CD4-positive, alpha-beta memory T cell (primary cell): ENCODE measurements around the gene DEFB114. TPM values are rescaled to one million over a fixed set of nuclear protein-coding genes. Genes with fewer than 3 reads are reported as not detected.
"Not testable (repeated sequence)": the region's sequence is repeated elsewhere in the genome, so short reads cannot be mapped to it uniquely, and the experiment has no call there.

ENCODE experiments used
- CTCF ChIA-PET: fragments of 350-600 bp; sonication (Branson Sonifier 250); formaldehyde crosslinking; loops from one replicate; lab custom pipeline; 2021; ENCODE audit warnings: inconsistent platforms; ENCODE audit not compliant: partially characterized antibody; lab: Charles Lee
- POLR2A ChIA-PET: fragments of 350-600 bp; sonication (Branson Sonifier 250); formaldehyde crosslinking; loops from one replicate; lab custom pipeline; 2021; ENCODE audit not compliant: partially characterized antibody; lab: Charles Lee
- DNase-seq, 5 donors: peaks; one replicate each; pipeline versions ENCODE4 v3.0.0 to v3.0.0-alpha.2; 2020 to 2022; ENCODE audit warnings: mixed read lengths in 1 of 5
- H3K27ac ChIP-seq: one replicate; pipeline ENCODE4 v1.7.0; 2013; ENCODE audit warnings: low read depth, low read length
- H3K27me3 ChIP-seq: 2 replicates; pipeline ENCODE4 v1.7.0; 2013; ENCODE audit warnings: mild to moderate bottlenecking, low read length, moderate library complexity; ENCODE audit not compliant: insufficient read depth
- H3K36me3 ChIP-seq: 2 replicates; pipeline ENCODE4 v1.7.0; 2013; ENCODE audit warnings: mild to moderate bottlenecking, low read length, moderate library complexity; ENCODE audit not compliant: insufficient read depth
- H3K4me1 ChIP-seq: 2 replicates; pipeline ENCODE4 v1.7.0; 2013; ENCODE audit warnings: mild to moderate bottlenecking, low read length, moderate library complexity; ENCODE audit not compliant: insufficient read depth
- H3K4me3 ChIP-seq, 2 donors: one replicate each; pipeline ENCODE4 v1.7.0; 2013; ENCODE audit warnings: low read length in 2 of 2, mild to moderate bottlenecking in 1 of 2
- H3K9me3 ChIP-seq, 2 donors: one replicate each; pipeline ENCODE4 v1.7.0; 2013; ENCODE audit warnings: low read length in 2 of 2, control low read depth in 1 of 2; ENCODE audit not compliant: control insufficient read depth in 1 of 2
- H3K27ac Mint-ChIP-seq, 7 donors: one replicate each; pipeline ENCODE4 v1.8.0; 2020 to 2021; ENCODE audit warnings: mixed read lengths in 7 of 7, mild to moderate bottlenecking in 6 of 7, inconsistent platforms in 3 of 7, moderate library complexity in 3 of 7
- H3K27me3 Mint-ChIP-seq, 2 donors: one replicate each; pipeline ENCODE4 v1.8.0; 2020 to 2021; ENCODE audit warnings: mixed read lengths in 2 of 2
- H3K36me3 Mint-ChIP-seq, 2 donors: one replicate each; pipeline ENCODE4 v1.8.0; 2020 to 2021; ENCODE audit warnings: mixed read lengths in 2 of 2, inconsistent platforms in 1 of 2, mild to moderate bottlenecking in 1 of 2
- H3K4me1 Mint-ChIP-seq, 4 donors: one replicate each; pipeline ENCODE4 v1.8.0; 2020 to 2021; ENCODE audit warnings: mixed read lengths in 4 of 4, mild to moderate bottlenecking in 1 of 4
- H3K4me3 Mint-ChIP-seq, 8 donors: one replicate each; pipeline ENCODE4 v1.8.0; 2020 to 2021; ENCODE audit warnings: mixed read lengths in 8 of 8, mild to moderate bottlenecking in 7 of 8, moderate library complexity in 6 of 8, inconsistent platforms in 3 of 8
- H3K9me3 Mint-ChIP-seq, 8 donors: one replicate each; pipeline ENCODE4 v1.8.0; 2020 to 2021; ENCODE audit warnings: mixed read lengths in 8 of 8, mild to moderate bottlenecking in 5 of 8, inconsistent platforms in 3 of 8, moderate library complexity in 1 of 8
- intact Hi-C: fragments of 100-400 bp; cut with micrococcal nuclease; formaldehyde crosslinking; loops from one replicate; pipeline ENCODE4 v1.15.1; 2023
- polyA plus RNA-seq, 2 donors: library from polyadenylated mRNA; unstranded; fragments of 300-500 nt; fragmentation: Illumina TruSeq; gene quantifications; one replicate each; pipeline ENCODE4 v1.2.3, GENCODE V29; 2021
- total RNA-seq, 2 experiments: library from RNA; stranded (reverse); gene quantifications; one replicate each; pipeline ENCODE4 v1.2.3, GENCODE V29; 2021

DEFB114 gene
- total and polyA plus RNA-seq, 4 experiments from 2014 or later = not detected

DNA sequence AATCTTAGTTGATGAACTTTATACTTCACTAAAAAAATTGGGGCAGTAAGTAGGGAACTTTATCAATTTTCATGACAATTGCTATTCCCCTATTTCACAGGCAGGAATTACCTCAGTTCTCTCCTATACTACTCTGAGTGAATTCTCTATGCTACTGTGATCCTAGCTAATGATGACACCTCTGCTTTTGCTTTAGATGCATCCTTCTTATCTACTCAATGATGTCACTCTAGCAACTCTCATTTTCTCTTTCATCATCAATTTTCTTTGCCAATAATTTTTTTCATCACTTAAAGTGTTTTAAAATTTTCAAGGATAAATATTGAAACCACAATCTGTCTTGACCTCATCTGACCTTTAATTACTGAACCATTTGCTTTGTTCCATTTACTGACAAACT, 8.1 kb downstream of the DEFB114 start:
- Mint-ChIP-seq H3K4me3 (no peak overlapping the region), H3K9me3 (peaks cover 0 to 9% (median 5%) of the 10 kb centered on the region in 8 donors), H3K36me3 (no peaks in the 10 kb centered on the region), H3K27me3 (no peaks in the 10 kb centered on the region), H3K27ac (no peak overlapping the region), H3K4me1 (no peaks in the 10 kb centered on the region)
- DNase-seq = no peak
- Histone ChIP-seq H3K9me3 (no peaks in the 10 kb centered on the region), H3K27me3 (no peaks in the 10 kb centered on the region), H3K36me3 (no peaks in the 10 kb centered on the region), H3K27ac (no peak overlapping the region), H3K4me1 (no peaks in the 10 kb centered on the region), H3K4me3 (no peak overlapping the region)
- intact Hi-C loops = no loop called here
- ChIA-PET POLR2A (no interaction called here), CTCF (no interaction called here)

DNA sequence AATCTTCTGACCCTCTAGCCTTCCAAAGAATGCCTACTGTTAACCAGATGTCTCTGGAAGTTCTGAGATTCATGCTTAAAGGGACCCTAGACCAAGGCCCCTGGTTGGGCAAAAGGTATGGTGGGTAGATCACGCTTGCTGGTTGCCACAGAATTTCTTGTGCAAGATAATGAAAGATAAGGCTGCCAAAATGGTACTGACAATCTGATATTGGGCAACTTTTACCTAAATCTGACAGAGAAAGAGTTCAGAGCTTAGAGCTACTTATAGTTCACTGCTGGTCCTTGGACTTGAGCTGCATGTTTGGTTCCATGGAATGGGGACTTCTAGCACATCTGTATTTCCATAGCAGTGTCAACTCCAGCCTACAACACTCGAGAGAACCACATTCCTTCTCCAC, 12.0 kb downstream of the DEFB114 start:
- no peak overlapping the region for H3K4me3 Mint-ChIP-seq
- no peaks in the 10 kb centered on the region for H3K36me3 ChIP-seq
- peaks cover 2 to 12% (median 6%) of the 10 kb centered on the region in 8 donors for H3K9me3 Mint-ChIP-seq

DNA sequence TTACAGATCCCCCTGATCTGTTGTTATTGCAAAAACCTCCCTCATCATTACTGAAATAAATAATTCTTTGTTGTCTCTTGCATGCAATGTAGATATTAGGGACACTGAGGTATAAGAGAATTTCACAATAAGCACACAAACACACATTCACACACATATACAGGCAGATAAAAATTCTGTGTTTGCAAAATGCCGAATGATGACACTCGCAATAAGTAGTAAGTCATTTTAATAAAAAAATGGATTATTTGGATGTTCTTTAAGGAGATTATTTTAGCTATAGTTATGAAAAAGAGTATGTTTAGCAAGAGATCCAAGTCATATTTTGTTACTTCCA, 13.6 kb downstream of the DEFB114 start:
- Histone ChIP-seq H3K27me3 (no peaks in the 10 kb centered on the region), H3K9me3 (no peaks in the 10 kb centered on the region), H3K4me1 (no peaks in the 10 kb centered on the region), H3K36me3 (no peaks in the 10 kb centered on the region), H3K27ac (no peak overlapping the region), H3K4me3 (no peak overlapping the region)
- no peak overlapping the region for H3K4me3 Mint-ChIP-seq
- H3K27ac Mint-ChIP-seq = no peak overlapping the region
- no peak for DNase-seq
- intact Hi-C loops = no loop called here
- no peaks in the 10 kb centered on the region for H3K27me3 Mint-ChIP-seq
- no peaks in the 10 kb centered on the region for H3K4me1 Mint-ChIP-seq
- ChIA-PET CTCF (no interaction called here), POLR2A (no interaction called here)
- H3K36me3 Mint-ChIP-seq = no peaks in the 10 kb centered on the region
- peaks cover 2 to 12% (median 5%) of the 10 kb centered on the region in 8 donors for H3K9me3 Mint-ChIP-seq

More for the DNA sequence above, 12.0 kb downstream of the DEFB114 start:
- no peak for DNase-seq
- no peaks in the 10 kb centered on the region for H3K4me1 Mint-ChIP-seq
- Histone ChIP-seq H3K9me3 (no peaks in the 10 kb centered on the region), H3K4me3 (no peak overlapping the region), H3K4me1 (no peaks in the 10 kb centered on the region), H3K27ac (no peak overlapping the region), H3K27me3 (no peaks in the 10 kb centered on the region)
- ChIA-PET POLR2A (no interaction called here), CTCF (no interaction called here)
- no peak overlapping the region for H3K27ac Mint-ChIP-seq
- no peaks in the 10 kb centered on the region for H3K36me3 Mint-ChIP-seq
- intact Hi-C loops = no loop called here
- no peaks in the 10 kb centered on the region for H3K27me3 Mint-ChIP-seq

DNA sequence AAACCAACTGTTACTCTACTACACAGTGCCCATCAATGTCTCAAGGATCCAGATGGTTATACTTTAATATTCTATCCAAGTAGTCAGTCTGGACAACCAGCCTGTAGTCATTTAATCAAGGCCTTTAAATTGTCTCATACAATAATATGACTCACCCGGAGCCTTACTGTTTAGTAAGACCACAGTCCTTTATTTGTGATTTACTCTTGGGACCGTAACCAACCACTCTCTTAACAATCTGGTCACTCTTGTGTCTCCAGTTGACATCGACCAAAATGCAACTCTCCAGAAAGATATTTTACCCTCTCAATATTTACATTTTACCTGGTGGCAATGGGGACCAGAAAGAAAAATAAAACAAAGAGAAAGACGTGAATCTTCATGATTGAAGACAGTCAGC, 14.9 kb downstream of the DEFB114 start:
- CTCF ChIA-PET = no interaction called here
- H3K4me3 Mint-ChIP-seq = no peak overlapping the region
- Histone ChIP-seq H3K27me3 (no peaks in the 10 kb centered on the region), H3K27ac (no peak overlapping the region), H3K4me1 (no peaks in the 10 kb centered on the region), H3K4me3 (no peak overlapping the region), H3K36me3 (no peaks in the 10 kb centered on the region), H3K9me3 (no peaks in the 10 kb centered on the region)
- no peaks in the 10 kb centered on the region for H3K27me3 Mint-ChIP-seq
- H3K9me3 Mint-ChIP-seq = peaks cover 3 to 19% (median 6%) of the 10 kb centered on the region in 8 donors
- no peak for DNase-seq
- intact Hi-C loops = no loop called here
- H3K36me3 Mint-ChIP-seq = no peaks in the 10 kb centered on the region
- no peak overlapping the region for H3K27ac Mint-ChIP-seq
- POLR2A ChIA-PET = no interaction called here
- no peaks in the 10 kb centered on the region for H3K4me1 Mint-ChIP-seq

DNA sequence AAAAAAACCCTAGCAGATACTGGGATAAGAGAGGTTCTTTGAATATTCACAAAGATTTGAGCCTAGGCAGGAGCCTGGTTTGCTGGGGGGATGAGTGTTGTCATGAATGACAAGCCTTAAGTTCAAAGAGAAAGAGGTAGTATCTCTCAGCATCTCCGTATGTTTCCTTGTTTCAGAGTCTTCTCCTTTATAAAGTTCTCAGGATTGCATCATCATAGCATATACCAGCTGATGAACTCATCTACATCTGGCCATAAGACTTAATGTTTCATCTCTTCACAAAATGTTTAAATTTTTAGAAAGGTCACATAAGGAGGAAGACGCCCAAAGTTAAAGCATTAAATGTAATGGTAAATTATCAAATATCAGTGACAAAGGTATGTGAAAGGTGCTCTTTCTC, 17.1 kb downstream of the DEFB114 start:
- ChIA-PET POLR2A (no interaction called here), CTCF (no interaction called here)
- no peaks in the 10 kb centered on the region for H3K36me3 ChIP-seq
- no peaks in the 10 kb centered on the region for H3K27me3 Mint-ChIP-seq
- H3K27ac ChIP-seq = no peak overlapping the region
- no peak overlapping the region for H3K27ac Mint-ChIP-seq
- DNase-seq = no peak
- intact Hi-C loops = no loop called here
- no peak overlapping the region for H3K4me3 ChIP-seq
- no peaks in the 10 kb centered on the region for H3K36me3 Mint-ChIP-seq
- no peaks in the 10 kb centered on the region for H3K9me3 ChIP-seq
- H3K4me3 Mint-ChIP-seq = no peak overlapping the region
- no peaks in the 10 kb centered on the region for H3K4me1 ChIP-seq
- H3K9me3 Mint-ChIP-seq = peaks cover 2 to 22% (median 7%) of the 10 kb centered on the region in 8 donors
- no peaks in the 10 kb centered on the region for H3K4me1 Mint-ChIP-seq
- no peaks in the 10 kb centered on the region for H3K27me3 ChIP-seq

DNA sequence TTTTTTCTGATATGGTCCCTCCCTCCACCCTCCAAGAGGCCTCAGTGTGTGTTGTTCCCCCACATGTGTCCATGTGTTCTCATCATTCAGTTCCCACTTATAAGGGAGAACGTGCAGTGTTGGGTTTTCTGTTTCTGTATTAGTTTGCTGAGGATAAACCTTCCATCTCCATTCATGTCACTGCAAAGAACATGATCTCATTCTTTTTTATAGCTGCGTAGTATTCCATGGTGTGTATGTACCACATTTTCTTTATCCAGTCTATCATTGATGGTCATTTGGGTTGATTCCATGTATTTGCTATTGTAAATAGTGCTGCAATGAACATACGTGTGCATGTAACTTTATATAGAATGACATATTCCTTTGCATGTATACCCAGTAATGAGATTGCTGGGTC, 19.9 kb downstream of the DEFB114 start:
- H3K36me3 Mint-ChIP-seq, CTCF ChIA-PET, H3K27me3 ChIP-seq, H3K27ac ChIP-seq, H3K4me1 Mint-ChIP-seq, H3K9me3 ChIP-seq, POLR2A ChIA-PET, DNase-seq, H3K4me3 Mint-ChIP-seq, H3K4me1 ChIP-seq, H3K36me3 ChIP-seq, intact Hi-C loops, H3K27ac Mint-ChIP-seq, H3K27me3 Mint-ChIP-seq, H3K4me3 ChIP-seq: not testable (repeated sequence)
- H3K9me3 Mint-ChIP-seq = peaks cover 0 to 15% (median 5%) of the 10 kb centered on the region in 8 donors

DNA sequence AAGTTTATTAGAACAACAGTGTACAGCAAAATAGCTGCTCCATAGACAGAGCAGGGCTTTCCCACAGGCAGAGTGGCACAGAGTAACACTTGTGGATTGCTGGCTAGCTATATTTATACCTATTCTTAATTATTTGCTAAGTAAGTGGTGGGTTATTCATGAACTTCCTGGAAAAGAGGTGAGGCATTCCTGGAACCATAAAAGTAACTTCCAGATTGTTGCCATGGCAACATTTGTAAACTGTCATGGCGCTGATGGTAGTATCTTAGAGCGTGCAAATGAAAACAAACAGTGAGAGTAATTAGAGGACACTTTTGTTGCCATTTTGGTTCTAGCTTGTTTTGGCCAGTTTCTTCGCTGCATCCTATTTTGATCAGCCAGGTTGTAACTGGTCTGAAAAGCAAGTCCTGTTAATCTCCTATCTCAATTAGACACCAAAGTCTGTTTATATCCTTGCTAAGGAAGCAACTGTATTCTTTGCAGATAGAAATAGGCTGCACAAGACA, 23.9 kb downstream of the DEFB114 start:
- H3K27ac ChIP-seq = no peak overlapping the region
- Mint-ChIP-seq H3K27me3 (no peaks in the 10 kb centered on the region), H3K4me1 (no peaks in the 10 kb centered on the region), H3K9me3 (peaks cover 0 to 10% (median 4%) of the 10 kb centered on the region in 8 donors), H3K4me3 (no peak overlapping the region), H3K27ac (no peak overlapping the region), H3K36me3 (no peaks in the 10 kb centered on the region)
- no peaks in the 10 kb centered on the region for H3K27me3 ChIP-seq
- H3K4me3 ChIP-seq = no peak overlapping the region
- ChIA-PET POLR2A (no interaction called here), CTCF (no interaction called here)
- H3K9me3 ChIP-seq = no peaks in the 10 kb centered on the region
- H3K4me1 ChIP-seq = no peaks in the 10 kb centered on the region
- no peak for DNase-seq
- intact Hi-C loops = no loop called here
- H3K36me3 ChIP-seq = no peaks in the 10 kb centered on the region

DNA sequence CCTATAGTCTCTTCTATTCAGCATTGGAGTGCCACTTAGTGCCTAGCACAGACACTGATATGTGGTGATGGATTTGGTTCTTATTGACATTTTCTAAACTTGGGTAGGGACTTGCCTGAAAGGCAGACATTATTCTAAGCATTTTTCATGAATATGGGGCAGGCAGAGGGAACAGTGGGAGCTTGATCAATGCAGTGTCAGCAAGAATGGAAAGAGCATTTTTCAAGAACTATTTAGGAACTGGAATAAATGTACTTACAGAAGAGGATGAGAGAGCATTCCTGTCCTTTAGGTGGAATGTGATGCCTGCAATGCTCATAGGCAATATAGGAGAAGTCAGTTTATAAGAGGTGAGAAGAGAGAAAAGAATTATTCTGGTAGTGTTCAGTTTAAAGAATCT, 26.2 kb downstream of the DEFB114 start:
- Mint-ChIP-seq H3K36me3 (no peaks in the 10 kb centered on the region), H3K4me1 (no peaks in the 10 kb centered on the region), H3K9me3 (peaks cover 0 to 3% (median under 1%) of the 10 kb centered on the region in 8 donors), H3K27me3 (no peaks in the 10 kb centered on the region), H3K27ac (no peak overlapping the region), H3K4me3 (no peak overlapping the region)
- no peaks in the 10 kb centered on the region for H3K4me1 ChIP-seq
- no peaks in the 10 kb centered on the region for H3K9me3 ChIP-seq
- ChIA-PET CTCF (no interaction called here), POLR2A (no interaction called here)
- H3K36me3 ChIP-seq = no peaks in the 10 kb centered on the region
- intact Hi-C loops = no loop called here
- no peaks in the 10 kb centered on the region for H3K27me3 ChIP-seq
- H3K27ac ChIP-seq = no peak overlapping the region
- no peak for DNase-seq
- no peak overlapping the region for H3K4me3 ChIP-seq
